ENCODE results near the gene RALGAPB.

- TF ChIP-seq, protein P1, sequence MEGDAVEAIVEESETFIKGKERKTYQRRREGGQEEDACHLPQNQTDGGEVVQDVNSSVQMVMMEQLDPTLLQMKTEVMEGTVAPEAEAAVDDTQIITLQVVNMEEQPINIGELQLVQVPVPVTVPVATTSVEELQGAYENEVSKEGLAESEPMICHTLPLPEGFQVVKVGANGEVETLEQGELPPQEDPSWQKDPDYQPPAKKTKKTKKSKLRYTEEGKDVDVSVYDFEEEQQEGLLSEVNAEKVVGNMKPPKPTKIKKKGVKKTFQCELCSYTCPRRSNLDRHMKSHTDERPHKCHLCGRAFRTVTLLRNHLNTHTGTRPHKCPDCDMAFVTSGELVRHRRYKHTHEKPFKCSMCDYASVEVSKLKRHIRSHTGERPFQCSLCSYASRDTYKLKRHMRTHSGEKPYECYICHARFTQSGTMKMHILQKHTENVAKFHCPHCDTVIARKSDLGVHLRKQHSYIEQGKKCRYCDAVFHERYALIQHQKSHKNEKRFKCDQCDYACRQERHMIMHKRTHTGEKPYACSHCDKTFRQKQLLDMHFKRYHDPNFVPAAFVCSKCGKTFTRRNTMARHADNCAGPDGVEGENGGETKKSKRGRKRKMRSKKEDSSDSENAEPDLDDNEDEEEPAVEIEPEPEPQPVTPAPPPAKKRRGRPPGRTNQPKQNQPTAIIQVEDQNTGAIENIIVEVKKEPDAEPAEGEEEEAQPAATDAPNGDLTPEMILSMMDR (IDR thresholded peaks at IDR 0.05): no peak
- no peak for TF ChIP-seq POLR2A (IDR thresholded peaks at IDR 0.05)
These were observed 62.1 kb downstream of the RALGAPB start for GRCh38 chr20:38534756-38535155.
